Measurements from ENCODE around the gene CLIC4. TPM values are rescaled to one million over a fixed set of nuclear protein-coding genes. Genes with fewer than 3 reads are reported as not detected.
"Not testable (repeated sequence)": the region's sequence is repeated elsewhere in the genome, so short reads cannot be mapped to it uniquely, and the experiment has no call there.

The CLIC4 gene
- total RNA-seq, 1 experiment from 2014 or later = 230 TPM

DNA sequence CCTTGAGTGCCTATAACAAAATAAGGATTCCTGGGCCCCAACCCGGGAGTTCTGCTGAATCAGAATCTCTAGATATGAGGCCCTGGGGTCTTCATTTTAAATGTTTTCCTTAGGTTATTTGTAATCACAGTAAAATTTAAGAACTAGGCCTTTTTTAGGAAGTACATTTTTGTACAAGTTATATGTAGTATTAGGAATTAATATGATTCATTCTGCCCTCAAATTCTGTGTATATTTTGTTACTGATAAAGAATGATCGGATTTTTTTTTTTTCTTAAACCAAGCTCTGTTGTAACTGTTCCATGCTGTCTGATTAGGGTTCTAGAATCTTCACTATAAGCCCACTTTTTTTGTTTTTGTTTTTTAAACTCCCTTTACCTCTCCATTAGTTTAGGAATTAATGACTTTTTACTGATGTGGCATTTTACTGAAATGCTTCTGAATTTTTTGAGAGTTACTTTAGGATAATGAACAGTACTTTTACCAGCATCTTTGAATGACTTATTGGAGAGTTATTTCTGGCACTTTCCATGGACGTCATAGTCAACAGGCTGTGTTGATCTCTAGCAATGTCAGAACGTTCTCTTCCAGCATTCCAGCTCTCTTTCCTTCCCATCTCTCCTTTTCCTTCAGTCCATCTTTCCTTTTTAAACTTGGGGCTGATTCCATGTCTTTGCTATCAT, 48.3 kb downstream of the CLIC4 start:
- Histone ChIP-seq H3K27ac (ENCODE audit: insufficient read length, low read depth, low read length) (no peak overlapping the region), H4K8ac (replicated peaks; ENCODE audit: insufficient read length, low read depth, low read length) (no peak overlapping the region)

DNA sequence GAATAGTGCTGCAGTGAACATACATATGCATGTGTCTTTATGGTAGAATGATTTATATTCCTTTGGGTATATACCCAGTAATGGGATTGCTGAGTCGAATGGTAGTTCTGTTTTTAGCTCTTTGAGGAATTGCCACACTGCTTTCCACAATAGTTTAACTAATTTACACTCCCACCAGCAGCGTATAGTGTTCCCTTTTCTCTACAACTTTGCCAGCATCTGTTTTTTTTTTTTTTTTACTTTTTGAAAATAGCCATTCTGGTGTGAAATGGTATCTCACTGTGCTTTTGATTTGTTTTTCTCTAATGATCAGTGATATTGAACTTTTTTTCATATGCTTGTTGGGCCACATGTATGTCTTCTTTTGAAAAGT, 48.9 kb downstream of the CLIC4 start:
- not testable (repeated sequence) for H3K27ac ChIP-seq (ENCODE audit: insufficient read length, low read depth, low read length); H2BK5ac ChIP-seq (ENCODE audit: insufficient read length, low read length); H3K23ac ChIP-seq (ENCODE audit: insufficient read length, low read depth, low read length); H4K20me1 ChIP-seq (ENCODE audit: control insufficient read depth, insufficient read depth, insufficient read length); H3T11ph ChIP-seq (ENCODE audit: low read length); H2BK12ac ChIP-seq (ENCODE audit: insufficient read length, low read depth, low read length); H2AK5ac ChIP-seq (ENCODE audit: insufficient read length, low read length); H3K4me2 ChIP-seq (ENCODE audit: insufficient read depth, insufficient read length, low read length); H2BK120ac ChIP-seq (ENCODE audit: low read depth, low read length, poor library complexity, severe bottlenecking); H4K91ac ChIP-seq (ENCODE audit: insufficient read length, low read depth, low read length); H4K8ac ChIP-seq (replicated peaks; ENCODE audit: insufficient read length, low read depth, low read length); H3K9ac ChIP-seq (ENCODE audit: extremely low read depth, insufficient read length, low read length); H3K27me3 Mint-ChIP-seq (ENCODE audit: low read depth); DNase-seq; H3K18ac ChIP-seq (ENCODE audit: insufficient read length, low read depth, low read length); H3K27me3 ChIP-seq (ENCODE audit: insufficient read depth, low read length); H3K23me2 ChIP-seq (ENCODE audit: insufficient read length, low read depth, low read length, poor library complexity, severe bottlenecking); H3K4me1 ChIP-seq (ENCODE audit: insufficient read depth, low read length); H2BK15ac ChIP-seq (ENCODE audit: low read depth, low read length); H2BK20ac ChIP-seq (ENCODE audit: low read depth, low read length, poor library complexity, severe bottlenecking); H3K4ac ChIP-seq (ENCODE audit: low read depth, low read length); H3K14ac ChIP-seq (ENCODE audit: insufficient read depth, low read length); H3K56ac ChIP-seq (ENCODE audit: insufficient read length, low read depth, low read length); H4K5ac ChIP-seq (ENCODE audit: insufficient read length, low read depth, low read length); H2AFZ ChIP-seq (ENCODE audit: low read length); H3K4me3 Mint-ChIP-seq
- Mint-ChIP-seq H3K4me1 (peaks cover 6 to 12% of the 10 kb centered on the region in 2 experiments; a peak in 3 of 4 replicates), H3K9me3 (peaks cover 12 to 13% of the 10 kb centered on the region in 2 experiments), H3K36me3 (ENCODE audit: insufficient read depth in 1 of 3, low read depth in 3 of 3) (peaks cover 21 to 25% (median 24%) of the 10 kb centered on the region in 3 experiments), H3K27ac (peak overlapping the region in 1 of 3 experiments; percentile 1; a peak in 2 of 7 replicates)
- Histone ChIP-seq H3K79me2 (ENCODE audit: insufficient read depth, low read length) (peaks cover 19% of the 10 kb centered on the region; the same call in 1 of the 2 replicates), H3K9me3 (ENCODE audit: control insufficient read depth, low read depth, low read length) (peaks cover 14% of the 10 kb centered on the region), H3K79me1 (ENCODE audit: insufficient read depth, low read depth, low read length, poor library complexity, severe bottlenecking) (peaks cover 16% of the 10 kb centered on the region)
- WGBS (ENCODE audit: extremely low coverage, insufficient read length, low lambda C conversion rate) = no CpG with 5 or more reads among the region's 2 CpGs

More for the DNA sequence above, 48.3 kb downstream of the CLIC4 start:
- Histone ChIP-seq H3K4ac (ENCODE audit: low read depth, low read length) (no peak overlapping the region), H2BK12ac (ENCODE audit: insufficient read length, low read depth, low read length) (no peak overlapping the region), H2BK20ac (ENCODE audit: low read depth, low read length, poor library complexity, severe bottlenecking) (no peak overlapping the region), H3K23me2 (ENCODE audit: insufficient read length, low read depth, low read length, poor library complexity, severe bottlenecking) (no peaks in the 10 kb centered on the region), H3T11ph (ENCODE audit: low read length) (no peak overlapping the region), H3K79me1 (ENCODE audit: insufficient read depth, low read depth, low read length, poor library complexity, severe bottlenecking) (peaks cover 16% of the 10 kb centered on the region), H2AFZ (ENCODE audit: low read length) (no peak overlapping the region), H3K14ac (ENCODE audit: insufficient read depth, low read length) (no peak overlapping the region), H3K56ac (ENCODE audit: insufficient read length, low read depth, low read length) (no peak overlapping the region), H3K9me3 (ENCODE audit: control insufficient read depth, low read depth, low read length) (peaks cover 14% of the 10 kb centered on the region), H3K9ac (ENCODE audit: extremely low read depth, insufficient read length, low read length) (no peak overlapping the region), H2BK5ac (ENCODE audit: insufficient read length, low read length) (no peak overlapping the region), H2BK15ac (ENCODE audit: low read depth, low read length) (no peak overlapping the region), H4K20me1 (ENCODE audit: control insufficient read depth, insufficient read depth, insufficient read length) (no peaks in the 10 kb centered on the region), H4K91ac (ENCODE audit: insufficient read length, low read depth, low read length) (no peak overlapping the region), H2AK5ac (ENCODE audit: insufficient read length, low read length) (no peak overlapping the region), H3K4me2 (ENCODE audit: insufficient read depth, insufficient read length, low read length) (no peak overlapping the region), H4K5ac (ENCODE audit: insufficient read length, low read depth, low read length) (no peak overlapping the region), H3K23ac (ENCODE audit: insufficient read length, low read depth, low read length) (no peak overlapping the region), H3K79me2 (ENCODE audit: insufficient read depth, low read length) (peaks cover 21% of the 10 kb centered on the region; the same call in 1 of the 2 replicates), H3K27me3 (ENCODE audit: insufficient read depth, low read length) (no peaks in the 10 kb centered on the region), H2BK120ac (ENCODE audit: low read depth, low read length, poor library complexity, severe bottlenecking) (no peak overlapping the region), H3K18ac (ENCODE audit: insufficient read length, low read depth, low read length) (no peak overlapping the region), H3K4me1 (ENCODE audit: insufficient read depth, low read length) (no peaks in the 10 kb centered on the region)
- Mint-ChIP-seq H3K27me3 (ENCODE audit: low read depth) (no peaks in the 10 kb centered on the region), H3K4me1 (peaks cover 6 to 12% of the 10 kb centered on the region in 2 experiments; a peak in 3 of 4 replicates), H3K4me3 (no peak overlapping the region), H3K27ac (peak overlapping the region in 1 of 3 experiments; percentile 33; a peak in 2 of 7 replicates), H3K9me3 (peaks cover 12% of the 10 kb centered on the region in 2 experiments), H3K36me3 (ENCODE audit: insufficient read depth in 1 of 3, low read depth in 3 of 3) (peaks cover 16 to 20% (median 18%) of the 10 kb centered on the region in 3 experiments)
- DNase-seq = no peak
- TF ChIP-seq, protein P1, sequence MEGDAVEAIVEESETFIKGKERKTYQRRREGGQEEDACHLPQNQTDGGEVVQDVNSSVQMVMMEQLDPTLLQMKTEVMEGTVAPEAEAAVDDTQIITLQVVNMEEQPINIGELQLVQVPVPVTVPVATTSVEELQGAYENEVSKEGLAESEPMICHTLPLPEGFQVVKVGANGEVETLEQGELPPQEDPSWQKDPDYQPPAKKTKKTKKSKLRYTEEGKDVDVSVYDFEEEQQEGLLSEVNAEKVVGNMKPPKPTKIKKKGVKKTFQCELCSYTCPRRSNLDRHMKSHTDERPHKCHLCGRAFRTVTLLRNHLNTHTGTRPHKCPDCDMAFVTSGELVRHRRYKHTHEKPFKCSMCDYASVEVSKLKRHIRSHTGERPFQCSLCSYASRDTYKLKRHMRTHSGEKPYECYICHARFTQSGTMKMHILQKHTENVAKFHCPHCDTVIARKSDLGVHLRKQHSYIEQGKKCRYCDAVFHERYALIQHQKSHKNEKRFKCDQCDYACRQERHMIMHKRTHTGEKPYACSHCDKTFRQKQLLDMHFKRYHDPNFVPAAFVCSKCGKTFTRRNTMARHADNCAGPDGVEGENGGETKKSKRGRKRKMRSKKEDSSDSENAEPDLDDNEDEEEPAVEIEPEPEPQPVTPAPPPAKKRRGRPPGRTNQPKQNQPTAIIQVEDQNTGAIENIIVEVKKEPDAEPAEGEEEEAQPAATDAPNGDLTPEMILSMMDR (conservative IDR thresholded peaks at IDR 0.05) = no peak
- no CpG with 5 or more reads among the region's 4 CpGs for WGBS (ENCODE audit: extremely low coverage, insufficient read length, low lambda C conversion rate)

Data from H9 (cell line).